Activated CD4-positive, alpha-beta T cell treated with anti-CD3 and anti-CD28 coated beads for 4 hours (primary cell): ENCODE results near the gene PTPRG.

Experiments
- DNase-seq, 2 donors: peaks; one replicate each; pipeline ENCODE4 v3.0.0-alpha.2; 2020

The PTPRG gene

GRCh38 chr3:62178739-62179600 lies 617.6 kb downstream of the PTPRG start:
- DNase-seq, result no peak

DNA sequence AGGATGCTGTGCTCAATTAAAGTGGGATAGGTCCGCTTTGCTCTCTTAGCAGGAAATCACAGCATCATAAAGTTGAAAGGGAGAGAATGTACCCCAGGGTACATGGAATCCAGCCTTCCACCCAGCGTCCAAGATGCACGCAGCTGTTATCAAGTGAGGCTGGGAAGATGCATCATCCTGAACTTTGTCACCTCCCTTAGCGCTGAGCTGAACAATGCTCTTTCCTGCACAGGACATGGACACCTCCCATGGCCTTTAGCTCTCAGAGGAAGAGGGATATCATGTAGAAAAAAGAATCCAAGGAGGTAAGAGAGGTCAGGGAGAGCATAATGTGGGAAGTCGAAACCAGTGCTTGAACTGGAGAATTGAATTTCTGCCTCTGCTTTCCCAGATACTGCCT lies 619.1 kb downstream of the PTPRG start:
- no peak for DNase-seq

- DNase-seq, result no peak
These were observed 621.7 kb downstream of the PTPRG start for GRCh38 chr3:62183087-62183486.

GRCh38 chr3:62183969-62184368 lies 622.6 kb downstream of the PTPRG start:
- DNase-seq, result no peak

DNA sequence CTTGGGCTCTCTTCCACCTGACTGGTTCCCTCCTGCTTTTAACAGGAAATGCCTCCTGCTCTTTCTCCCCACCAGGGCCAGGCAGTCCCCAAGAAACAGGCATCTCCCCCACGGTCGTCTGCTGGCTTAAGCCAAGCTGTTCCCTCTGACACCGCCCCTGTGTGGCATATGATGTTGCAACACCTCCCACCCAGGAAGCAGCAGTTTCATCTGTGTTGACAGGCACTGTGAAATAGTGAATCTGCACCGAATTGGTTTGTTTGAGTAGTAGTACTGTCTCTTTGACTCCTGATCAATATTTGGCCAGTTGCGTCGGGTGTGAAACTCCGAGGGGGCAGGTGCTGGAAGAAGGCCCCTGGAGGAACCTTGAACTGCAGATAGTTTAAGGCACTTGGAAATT lies 623.2 kb downstream of the PTPRG start:
- DNase-seq, result no peak

DNA sequence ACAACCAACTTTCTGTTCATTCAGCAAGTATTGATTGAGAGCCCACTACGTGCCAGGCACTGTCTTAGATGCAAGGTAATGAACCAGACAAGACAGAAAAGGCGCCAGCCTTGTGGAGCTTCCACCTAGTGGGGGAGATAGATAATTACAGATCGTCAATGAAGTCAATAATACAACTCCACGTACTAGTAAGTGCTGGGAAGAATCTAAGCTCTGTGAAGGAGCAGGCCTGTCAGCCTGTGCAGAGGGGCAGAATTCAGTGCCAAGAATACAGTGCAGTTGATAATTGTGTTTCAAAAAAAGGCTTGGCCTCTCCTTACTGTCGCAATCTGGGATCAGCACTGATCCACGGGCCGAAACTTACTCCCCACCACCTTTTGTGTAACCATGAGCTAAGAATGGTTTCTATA lies 625.7 kb downstream of the PTPRG start:
- DNase-seq, result no peak

GRCh38 chr3:62188681-62189375 lies 627.5 kb downstream of the PTPRG start:
- DNase-seq, result peak; percentile 48 to 51

DNA sequence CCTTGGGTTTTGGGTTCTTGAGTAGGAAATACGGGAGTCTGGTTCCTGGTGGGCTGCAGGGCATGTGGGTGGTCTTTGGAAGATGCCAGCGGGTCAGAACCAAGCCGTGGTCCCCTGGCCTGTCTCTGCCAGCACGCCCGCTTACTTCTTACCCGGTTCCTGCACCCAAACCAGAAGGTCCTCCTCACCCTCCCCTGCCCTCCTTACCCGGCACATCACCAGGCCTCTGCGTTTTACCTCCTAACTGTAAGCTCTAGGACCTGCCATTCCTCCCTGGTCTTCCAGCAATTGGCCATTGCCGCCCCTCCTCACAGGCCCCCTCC lies 628.0 kb downstream of the PTPRG start:
- no peak for DNase-seq

DNA sequence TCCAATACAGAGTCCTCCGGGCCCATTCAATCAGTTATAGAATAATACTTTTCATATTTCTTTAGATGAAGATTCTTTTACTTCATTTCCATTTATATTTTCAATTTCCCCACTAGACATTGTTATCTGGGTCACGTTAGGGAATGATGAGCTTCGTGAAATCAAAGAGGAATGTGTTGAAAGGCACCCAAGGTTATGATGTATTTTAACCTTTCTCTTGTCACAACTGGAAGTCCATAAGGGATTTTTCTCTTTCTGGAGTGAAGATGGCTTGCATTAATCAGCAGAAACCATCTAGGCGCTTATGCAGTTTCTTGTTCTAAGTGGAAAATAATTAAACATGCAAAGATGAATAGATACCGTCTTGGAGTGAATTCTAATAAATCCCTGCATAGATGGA lies 631.5 kb downstream of the PTPRG start:
- no peak for DNase-seq

GRCh38 chr3:62193586-62194345 lies 632.4 kb downstream of the PTPRG start:
- no peak for DNase-seq

DNA sequence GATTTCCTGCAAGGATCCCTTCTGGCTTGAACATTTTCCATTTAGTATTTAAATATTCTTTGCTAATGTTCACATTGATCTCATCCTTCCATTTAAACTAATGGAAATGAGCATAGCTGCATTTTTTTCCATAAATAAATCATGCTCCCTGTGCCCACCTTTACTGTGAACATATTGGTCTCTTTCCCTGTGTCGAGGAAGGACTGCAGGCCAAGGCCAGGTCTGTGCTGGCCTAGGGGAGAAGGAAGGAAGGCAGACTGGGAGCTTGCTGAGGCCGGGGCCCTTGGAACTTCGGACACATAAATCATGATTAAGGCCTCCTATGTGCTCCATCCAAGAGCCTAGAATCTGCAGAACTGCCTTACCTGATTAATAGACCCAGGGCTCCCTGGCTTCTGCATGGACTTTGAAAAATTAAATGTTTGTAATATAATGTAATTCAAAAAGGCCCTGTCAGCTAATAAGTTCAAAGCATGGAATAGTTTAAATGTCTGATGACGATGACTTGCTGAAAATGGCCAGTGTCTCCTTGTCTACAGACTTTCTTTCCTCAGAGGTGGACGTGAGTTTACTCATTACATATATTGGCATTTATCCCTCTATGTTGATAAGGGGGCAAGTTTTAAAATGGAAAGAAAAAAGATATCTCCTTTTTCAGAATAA lies 636.1 kb downstream of the PTPRG start:
- DNase-seq, result no peak

- DNase-seq, result no peak
These were observed 637.8 kb downstream of the PTPRG start for GRCh38 chr3:62199126-62199525.

DNA sequence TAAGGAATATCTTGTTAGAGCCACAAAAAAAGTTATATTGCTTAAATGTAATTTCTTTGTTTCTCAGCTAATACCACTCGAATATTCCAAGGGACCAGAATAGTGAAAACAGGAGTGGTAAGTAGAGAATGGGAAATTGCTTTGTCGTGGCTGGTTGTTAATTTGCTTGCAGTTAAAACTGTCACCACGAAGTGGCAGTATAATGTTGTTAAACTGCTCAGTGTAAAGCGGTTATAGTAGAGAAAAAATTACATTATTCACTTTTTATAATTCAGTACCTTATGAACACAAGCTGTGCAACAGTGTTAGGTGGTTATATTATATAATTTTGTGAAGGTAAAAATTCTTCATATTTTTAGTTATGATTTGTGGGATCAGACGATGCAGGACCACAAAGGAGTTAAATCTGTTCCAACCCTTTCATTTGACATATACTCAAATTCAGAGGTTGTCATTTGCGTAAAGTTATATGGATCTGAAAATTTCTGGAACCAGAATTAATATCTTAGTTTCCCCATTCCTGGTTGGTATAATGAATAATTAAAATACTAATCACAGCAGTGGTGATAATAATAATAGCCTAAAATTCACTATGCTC lies 640.2 kb downstream of the PTPRG start:
- DNase-seq, result no peak

- no peak for DNase-seq
These were observed 641.8 kb downstream of the PTPRG start for GRCh38 chr3:62203152-62203551.

DNA sequence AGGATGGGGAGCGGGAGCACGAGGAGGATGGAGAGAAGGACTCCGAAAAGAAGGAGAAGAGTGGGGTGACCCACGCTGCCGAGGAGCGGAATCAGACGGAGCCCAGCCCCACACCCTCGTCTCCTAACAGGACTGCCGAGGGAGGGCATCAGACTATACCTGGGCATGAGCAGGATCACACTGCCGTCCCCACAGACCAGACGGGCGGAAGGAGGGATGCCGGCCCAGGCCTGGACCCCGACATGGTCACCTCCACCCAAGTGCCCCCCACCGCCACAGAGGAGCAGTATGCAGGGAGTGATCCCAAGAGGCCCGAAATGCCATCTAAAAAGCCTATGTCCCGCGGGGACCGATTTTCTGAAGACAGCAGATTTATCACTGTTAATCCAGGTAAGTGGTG lies 642.2 kb downstream of the PTPRG start:
- no peak for DNase-seq

- no peak for DNase-seq
These were observed 645.8 kb downstream of the PTPRG start for GRCh38 chr3:62207197-62207596.

- no peak for DNase-seq
These were observed 647.0 kb downstream of the PTPRG start for GRCh38 chr3:62208385-62208784.

- no peak for DNase-seq
These were observed 647.7 kb downstream of the PTPRG start for GRCh38 chr3:62209101-62209500.

- no peak for DNase-seq
These were observed 648.6 kb downstream of the PTPRG start for GRCh38 chr3:62210011-62210410.

- no peak for DNase-seq
These were observed 650.5 kb downstream of the PTPRG start for GRCh38 chr3:62211675-62212429.

DNA sequence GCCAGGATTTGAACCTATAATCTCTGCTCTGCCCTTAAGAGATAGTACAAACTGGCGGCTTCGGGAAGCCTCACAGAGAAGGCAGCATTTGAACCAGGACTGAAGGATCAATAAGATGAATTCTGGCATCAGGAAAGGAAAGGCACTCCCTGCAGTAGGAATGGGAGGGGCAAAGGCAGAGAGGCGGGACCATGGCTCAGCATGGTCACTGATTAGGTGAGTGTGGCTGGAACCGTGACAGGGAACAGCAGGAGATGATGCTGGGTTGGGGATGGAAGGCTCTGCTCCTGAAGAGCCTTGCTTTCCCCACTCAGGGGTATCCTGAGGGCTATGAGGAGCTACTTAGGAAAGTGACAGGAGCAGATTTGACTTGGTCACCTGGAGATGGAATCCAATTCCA lies 653.5 kb downstream of the PTPRG start:
- no peak for DNase-seq

DNA sequence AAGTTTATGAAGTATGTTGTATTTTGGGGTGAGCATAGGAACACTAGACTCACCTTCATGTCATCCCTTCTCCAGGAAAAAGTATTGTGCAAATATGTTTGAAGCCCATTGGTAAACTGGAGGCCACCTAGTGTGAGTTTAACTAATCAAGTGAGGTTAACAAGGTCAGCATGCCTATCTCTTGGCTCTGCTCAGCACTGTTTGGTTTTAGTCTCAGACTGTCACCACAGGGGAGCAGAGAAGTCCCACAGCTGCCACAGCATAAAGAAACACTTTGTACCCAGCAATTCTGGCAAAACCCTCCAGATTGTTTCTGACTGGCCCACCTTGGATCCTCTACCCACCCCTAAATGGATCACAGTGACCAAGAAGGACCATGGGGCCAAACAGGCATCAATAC lies 659.2 kb downstream of the PTPRG start:
- DNase-seq, result no peak
